ENCODE results near the gene AKT1S1.

GRCh38 chr19:49889038-49889686 is 12.0 kb upstream of the AKT1S1 start:
- TF ChIP-seq CTCF (IDR thresholded peaks at IDR 0.05) (no peak), POLR2A (IDR thresholded peaks at IDR 0.05) (no peak)
